Measurements from ENCODE around the gene RFTN1.

The RFTN1 gene

GRCh38 chr3:16546186-16547010 lies 32.9 kb upstream of the RFTN1 start:
- no peak overlapping the region for H3K4me3 ChIP-seq
- H3K36me3 ChIP-seq: no peaks in the 10 kb centered on the region
- H3K27me3 ChIP-seq: peaks cover 0 to 3% of the 10 kb centered on the region in 2 donors
- no peak overlapping the region for H3K27ac ChIP-seq
- no peak for DNase-seq
- H3K4me1 ChIP-seq: peaks cover 0 to 5% (median 3%) of the 10 kb centered on the region in 4 donors
- no peak for TF ChIP-seq CTCF (IDR thresholded peaks at IDR 0.05)
- intact Hi-C loops (cut with DNase I; ENCODE audit: low total_unique reads): no loop called here
- H3K9me3 ChIP-seq: no peaks in the 10 kb centered on the region

GRCh38 chr3:16545413-16546185 lies 32.1 kb upstream of the RFTN1 start:
- H3K27ac ChIP-seq: no peak overlapping the region
- no peak overlapping the region for H3K4me3 ChIP-seq
- peaks cover 0 to 3% of the 10 kb centered on the region in 2 donors for H3K27me3 ChIP-seq
- DNase-seq: no peak
- TF ChIP-seq CTCF (IDR thresholded peaks at IDR 0.05): no peak
- no peaks in the 10 kb centered on the region for H3K9me3 ChIP-seq
- H3K4me1 ChIP-seq: peaks cover 0 to 4% (median 3%) of the 10 kb centered on the region in 4 donors
- intact Hi-C loops (cut with DNase I; ENCODE audit: low total_unique reads): no loop called here
- H3K36me3 ChIP-seq: no peaks in the 10 kb centered on the region

GRCh38 chr3:16543242-16543864 lies 29.9 kb upstream of the RFTN1 start:
- DNase-seq: no peak
- H3K27ac ChIP-seq: no peak overlapping the region
- H3K9me3 ChIP-seq: no peaks in the 10 kb centered on the region
- no peaks in the 10 kb centered on the region for H3K36me3 ChIP-seq
- no peak for TF ChIP-seq CTCF (IDR thresholded peaks at IDR 0.05)
- intact Hi-C loops (cut with DNase I; ENCODE audit: low total_unique reads): no loop called here
- H3K27me3 ChIP-seq: peaks cover 0 to 10% of the 10 kb centered on the region in 2 donors
- H3K4me3 ChIP-seq: no peak overlapping the region
- H3K4me1 ChIP-seq: no peaks in the 10 kb centered on the region

- H3K27ac ChIP-seq: no peak overlapping the region
- no peaks in the 10 kb centered on the region for H3K9me3 ChIP-seq
- no peak for DNase-seq
- H3K4me1 ChIP-seq: no peaks in the 10 kb centered on the region
- intact Hi-C loops (cut with DNase I; ENCODE audit: low total_unique reads): no loop called here
- H3K27me3 ChIP-seq: peaks cover 0 to 22% of the 10 kb centered on the region in 2 donors
- no peak overlapping the region for H3K4me3 ChIP-seq
- H3K36me3 ChIP-seq: no peaks in the 10 kb centered on the region
- no peak for TF ChIP-seq CTCF (IDR thresholded peaks at IDR 0.05)
These were observed 25.0 kb upstream of the RFTN1 start for GRCh38 chr3:16538507-16538906.

GRCh38 chr3:16536996-16537395 lies 23.5 kb upstream of the RFTN1 start:
- H3K9me3 ChIP-seq: no peaks in the 10 kb centered on the region
- H3K27me3 ChIP-seq: peaks cover 0 to 20% of the 10 kb centered on the region in 2 donors
- TF ChIP-seq CTCF (IDR thresholded peaks at IDR 0.05): no peak
- H3K4me1 ChIP-seq: no peaks in the 10 kb centered on the region
- no peak for DNase-seq
- no peak overlapping the region for H3K27ac ChIP-seq
- intact Hi-C loops (cut with DNase I; ENCODE audit: low total_unique reads): no loop called here
- H3K4me3 ChIP-seq: no peak overlapping the region
- no peaks in the 10 kb centered on the region for H3K36me3 ChIP-seq

Data from tibial artery (tissue), 4 donors.